Memory B cell (primary cell): ENCODE measurements around the gene CLIC4.
"Not testable (repeated sequence)": the region's sequence is repeated elsewhere in the genome, so short reads cannot be mapped to it uniquely, and the experiment has no call there.

Experiments used
- ATAC-seq: fragments of 150-1000 bp; cut with Tn5 transposase; 2 replicates; pipeline ENCODE4 v1.10.0; 2021; ENCODE audit warnings: low read depth, mild to moderate bottlenecking, moderate library complexity
- DNase-seq, 2 donors: peaks; one replicate each; pipeline ENCODE4 v3.0.0; 2022; ENCODE audit warnings: low spot score in 2 of 2
- H3K27ac Mint-ChIP-seq: one replicate; pipeline ENCODE4 v1.8.0; 2022; ENCODE audit warnings: mild to moderate bottlenecking, moderate library complexity, mixed read lengths
- H3K27me3 Mint-ChIP-seq: one replicate; pipeline ENCODE4 v1.8.0; 2022; ENCODE audit warnings: mixed read lengths
- H3K36me3 Mint-ChIP-seq: one replicate; pipeline ENCODE4 v1.8.0; 2022; ENCODE audit warnings: mild to moderate bottlenecking, mixed read lengths
- H3K4me1 Mint-ChIP-seq: one replicate; pipeline ENCODE4 v1.8.0; 2022; ENCODE audit warnings: mixed read lengths
- H3K4me3 Mint-ChIP-seq: one replicate; pipeline ENCODE4 v1.8.0; 2022; ENCODE audit warnings: mild to moderate bottlenecking, moderate library complexity, mixed read lengths
- H3K9me3 Mint-ChIP-seq: one replicate; pipeline ENCODE4 v1.8.0; 2022; ENCODE audit warnings: mixed read lengths

Gene CLIC4

DNA sequence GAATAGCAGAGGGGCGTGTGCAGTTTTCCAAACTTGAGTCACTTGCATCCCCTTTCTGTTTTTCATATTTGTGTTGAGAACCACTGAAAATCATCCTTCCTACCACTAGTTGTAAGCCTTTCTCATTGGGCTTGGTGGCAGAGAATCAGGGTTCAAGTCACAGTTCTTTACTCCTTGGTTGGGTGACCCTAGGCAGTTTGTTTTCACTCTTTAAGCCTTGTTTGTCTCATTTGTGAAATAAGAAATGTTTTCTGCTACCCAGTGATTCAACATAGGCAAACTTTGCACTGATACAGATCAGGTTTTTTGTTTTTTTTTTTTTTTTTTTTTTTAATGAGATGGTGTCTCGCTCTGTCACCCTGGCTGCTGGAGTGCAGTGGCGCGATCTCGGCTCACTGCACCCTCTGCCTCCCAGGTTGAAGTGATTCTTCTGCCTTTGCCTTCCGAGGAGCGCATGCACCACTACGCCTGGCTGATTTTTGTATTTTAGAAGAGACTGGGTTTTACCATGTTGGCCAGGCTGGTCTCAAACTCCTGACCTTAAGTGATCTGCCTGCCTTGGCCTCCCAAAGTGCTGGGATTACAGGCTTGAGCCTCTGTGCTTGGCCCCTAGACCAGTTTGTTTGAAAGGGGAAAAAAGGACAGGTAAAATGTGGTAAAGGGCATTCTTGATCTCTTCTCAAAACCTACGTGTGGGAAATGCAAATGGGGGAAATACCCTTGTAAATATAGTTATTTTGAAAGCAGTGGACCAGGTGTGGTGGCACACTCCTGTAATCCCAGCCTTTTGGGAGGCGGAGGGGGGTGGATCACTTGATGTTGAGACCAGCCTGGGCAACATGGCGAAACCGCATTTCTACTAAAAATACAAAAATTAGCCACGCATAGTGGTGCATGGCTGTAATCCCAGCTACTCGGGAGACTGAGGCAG lies 3.2 kb downstream of the CLIC4 start:
- no peaks in the 10 kb centered on the region for H3K27me3 Mint-ChIP-seq
- peaks cover 37% of the 10 kb centered on the region for H3K4me1 Mint-ChIP-seq
- peak overlapping the region; percentile 92 for H3K4me3 Mint-ChIP-seq
- H3K27ac Mint-ChIP-seq, result peak overlapping the region; percentile 100
- ATAC-seq, result peak; percentile 44
- H3K9me3 Mint-ChIP-seq, result no peaks in the 10 kb centered on the region
- peaks cover 3% of the 10 kb centered on the region for H3K36me3 Mint-ChIP-seq
- DNase-seq, result peak; percentile 61 to 66

DNA sequence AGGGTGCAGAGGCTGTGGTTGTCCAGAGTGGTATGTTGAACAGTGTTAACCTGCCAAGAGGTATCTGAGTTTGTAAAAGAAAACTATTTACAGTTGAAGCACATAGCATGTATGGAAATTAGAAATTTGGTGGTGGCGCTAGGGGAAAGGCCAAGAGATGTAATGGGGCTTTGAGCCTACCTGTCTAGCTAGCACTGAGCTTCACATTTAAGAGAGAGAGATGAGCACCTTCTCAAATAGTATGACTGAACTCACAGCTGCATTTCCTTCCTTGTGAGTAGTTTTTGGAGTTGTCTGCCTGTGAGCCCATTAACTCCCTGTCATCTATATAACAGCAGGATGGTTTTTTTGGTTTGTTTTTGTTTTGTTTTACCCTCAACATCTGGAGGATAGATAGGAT lies 4.0 kb downstream of the CLIC4 start:
- H3K4me3 Mint-ChIP-seq, result peak overlapping the region; percentile 49
- peaks cover 34% of the 10 kb centered on the region for H3K4me1 Mint-ChIP-seq
- no peaks in the 10 kb centered on the region for H3K27me3 Mint-ChIP-seq
- H3K36me3 Mint-ChIP-seq, result peaks cover 4% of the 10 kb centered on the region
- no peaks in the 10 kb centered on the region for H3K9me3 Mint-ChIP-seq
- ATAC-seq, result no peak
- DNase-seq, result no peak
- peak overlapping the region; percentile 100 for H3K27ac Mint-ChIP-seq

DNA sequence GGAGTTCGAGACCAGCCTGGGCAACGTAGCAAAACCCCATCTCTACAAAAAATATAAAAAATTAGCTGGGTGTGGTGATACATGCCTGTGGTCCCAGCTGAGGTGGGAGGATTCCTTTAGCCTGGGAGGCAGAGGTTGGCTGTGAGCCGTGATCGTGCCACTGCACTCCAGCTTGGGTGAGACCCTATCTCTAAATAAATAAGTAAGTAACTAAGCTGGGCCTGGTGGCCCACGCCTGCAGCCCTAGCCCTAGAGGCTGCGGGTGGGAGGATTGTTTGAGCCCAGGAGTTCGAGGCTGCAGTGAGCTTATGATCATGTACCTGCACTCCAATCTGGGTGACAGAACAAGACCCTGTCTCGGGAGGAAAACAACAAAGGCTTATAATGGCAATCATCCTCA lies 4.6 kb downstream of the CLIC4 start:
- no peak for ATAC-seq
- Mint-ChIP-seq H3K27me3 (no peaks in the 10 kb centered on the region), H3K9me3 (no peaks in the 10 kb centered on the region), H3K4me1 (peaks cover 36% of the 10 kb centered on the region), H3K4me3 (no peak overlapping the region), H3K27ac (peak overlapping the region; percentile 100), H3K36me3 (peaks cover 6% of the 10 kb centered on the region)
- no peak for DNase-seq

DNA sequence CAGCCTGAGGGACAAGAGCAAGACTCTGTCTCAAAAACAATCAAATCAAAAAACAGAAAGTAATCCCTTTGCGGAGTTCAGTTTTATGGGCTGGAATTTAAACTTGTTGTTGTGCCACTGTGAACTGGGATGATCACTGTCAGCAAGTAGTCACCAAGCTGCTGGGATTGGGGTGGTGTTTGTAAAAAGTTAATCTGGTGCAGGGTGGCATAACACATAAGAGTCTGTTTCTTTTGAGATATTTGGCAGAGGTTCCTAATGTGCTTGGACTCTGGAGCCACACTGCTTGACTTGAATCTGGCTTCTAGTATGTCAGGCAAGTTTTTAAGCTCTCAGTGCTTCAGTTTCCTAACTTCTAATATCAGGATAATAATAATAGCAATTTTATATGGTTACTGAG lies 6.6 kb downstream of the CLIC4 start:
- no peaks in the 10 kb centered on the region for H3K9me3 Mint-ChIP-seq
- ATAC-seq, result no peak
- no peak for DNase-seq
- no peak overlapping the region for H3K27ac Mint-ChIP-seq
- no peak overlapping the region for H3K4me3 Mint-ChIP-seq
- H3K36me3 Mint-ChIP-seq, result peaks cover 6% of the 10 kb centered on the region
- no peaks in the 10 kb centered on the region for H3K27me3 Mint-ChIP-seq
- H3K4me1 Mint-ChIP-seq, result peaks cover 36% of the 10 kb centered on the region

DNA sequence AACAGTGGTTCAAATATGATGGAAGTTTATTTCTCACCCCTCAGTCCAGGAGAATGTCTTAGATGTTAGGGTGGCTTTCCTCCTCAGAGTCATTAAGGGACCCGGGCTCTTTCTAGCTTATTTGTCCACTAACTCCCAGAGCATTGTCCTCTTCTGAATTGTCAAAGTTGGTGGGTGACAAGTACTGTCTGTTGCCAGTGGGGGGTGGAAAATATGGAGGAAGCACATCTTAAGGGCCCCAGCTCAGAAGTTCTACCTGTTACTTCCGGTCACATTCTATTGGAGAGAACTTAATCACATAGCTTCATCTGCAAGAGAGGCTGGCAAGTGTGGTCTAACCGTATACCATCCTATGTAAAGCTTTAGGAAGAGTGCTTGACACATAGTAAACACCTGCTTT lies 7.1 kb downstream of the CLIC4 start:
- DNase-seq, result no peak
- Mint-ChIP-seq H3K27me3 (no peaks in the 10 kb centered on the region), H3K36me3 (peaks cover 6% of the 10 kb centered on the region), H3K4me1 (peaks cover 33% of the 10 kb centered on the region), H3K27ac (no peak overlapping the region), H3K4me3 (no peak overlapping the region), H3K9me3 (no peaks in the 10 kb centered on the region)
- no peak for ATAC-seq

DNA sequence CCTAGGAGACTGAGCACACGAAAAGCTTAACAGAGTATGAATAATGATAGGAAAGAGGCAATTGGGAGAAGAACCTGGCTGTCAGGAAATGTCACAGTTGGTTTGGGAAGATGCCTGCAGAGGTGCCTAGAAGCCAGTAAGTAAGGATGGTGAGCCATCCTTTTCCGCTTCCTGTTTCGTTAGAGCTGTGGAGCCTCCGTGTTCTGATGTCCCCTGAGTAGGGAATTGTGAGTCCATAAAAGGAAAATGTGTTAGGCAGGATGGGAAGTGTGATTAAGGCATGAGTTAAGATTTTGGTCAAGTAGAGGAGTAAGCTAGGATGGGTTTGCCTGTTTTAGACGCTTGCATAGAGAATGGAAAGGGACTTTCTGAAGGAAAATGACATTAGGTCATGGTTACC lies 9.0 kb downstream of the CLIC4 start:
- Mint-ChIP-seq H3K4me1 (peaks cover 21% of the 10 kb centered on the region), H3K4me3 (no peak overlapping the region), H3K27me3 (no peaks in the 10 kb centered on the region), H3K27ac (peak overlapping the region; percentile 52), H3K9me3 (no peaks in the 10 kb centered on the region), H3K36me3 (peaks cover 7% of the 10 kb centered on the region)
- ATAC-seq (no peak), DNase-seq (no peak)

DNA sequence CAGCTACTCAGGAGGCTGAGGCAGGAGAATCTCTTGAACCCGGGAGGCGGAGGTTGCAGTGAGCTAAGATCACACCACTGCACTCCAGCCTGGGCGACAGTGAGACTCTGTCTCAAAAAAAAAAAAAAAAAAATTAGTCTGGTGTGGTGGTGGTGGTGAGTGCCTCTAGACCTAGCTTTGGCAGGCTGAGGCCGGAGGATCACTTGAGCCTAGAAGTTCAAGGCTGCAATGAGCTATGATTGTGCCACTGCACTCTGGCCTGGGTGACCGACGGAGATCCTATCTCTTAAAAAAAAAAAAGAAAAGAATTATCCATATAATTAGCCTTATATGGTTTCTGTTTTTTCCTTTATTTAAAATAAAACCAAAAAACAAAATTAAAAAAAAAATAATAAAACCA lies 10.1 kb downstream of the CLIC4 start:
- not testable (repeated sequence) for ATAC-seq

DNA sequence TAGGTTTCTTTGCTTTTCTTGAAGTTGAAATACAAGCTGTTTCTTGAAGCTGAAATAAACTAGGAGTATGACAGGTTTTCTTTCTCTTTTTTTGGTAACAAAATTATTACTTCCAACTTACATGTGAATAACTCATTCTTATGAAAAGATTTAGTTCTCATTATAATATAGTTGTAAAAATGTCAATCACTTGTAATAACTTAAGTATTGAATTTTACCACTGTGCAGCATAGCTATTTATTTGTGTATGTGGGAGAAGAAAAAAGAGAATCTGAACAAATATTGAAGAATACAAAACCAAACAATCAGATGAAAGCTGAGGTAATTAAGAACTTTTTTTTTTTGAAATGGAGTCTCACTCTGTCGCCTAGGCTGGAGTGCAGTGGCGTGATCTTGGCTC lies 11.1 kb downstream of the CLIC4 start:
- DNase-seq (no peak), ATAC-seq (no peak)
- H3K27ac Mint-ChIP-seq, result no peak overlapping the region
- no peak overlapping the region for H3K4me3 Mint-ChIP-seq
- peaks cover 16% of the 10 kb centered on the region for H3K4me1 Mint-ChIP-seq
- H3K36me3 Mint-ChIP-seq, result peaks cover 5% of the 10 kb centered on the region
- no peaks in the 10 kb centered on the region for H3K9me3 Mint-ChIP-seq
- no peaks in the 10 kb centered on the region for H3K27me3 Mint-ChIP-seq

More for the DNA sequence above, 10.1 kb downstream of the CLIC4 start:
- DNase-seq, H3K9me3 Mint-ChIP-seq, H3K4me3 Mint-ChIP-seq, H3K27me3 Mint-ChIP-seq, H3K36me3 Mint-ChIP-seq, H3K27ac Mint-ChIP-seq: not testable (repeated sequence)
- H3K4me1 Mint-ChIP-seq, result peaks cover 18% of the 10 kb centered on the region

DNA sequence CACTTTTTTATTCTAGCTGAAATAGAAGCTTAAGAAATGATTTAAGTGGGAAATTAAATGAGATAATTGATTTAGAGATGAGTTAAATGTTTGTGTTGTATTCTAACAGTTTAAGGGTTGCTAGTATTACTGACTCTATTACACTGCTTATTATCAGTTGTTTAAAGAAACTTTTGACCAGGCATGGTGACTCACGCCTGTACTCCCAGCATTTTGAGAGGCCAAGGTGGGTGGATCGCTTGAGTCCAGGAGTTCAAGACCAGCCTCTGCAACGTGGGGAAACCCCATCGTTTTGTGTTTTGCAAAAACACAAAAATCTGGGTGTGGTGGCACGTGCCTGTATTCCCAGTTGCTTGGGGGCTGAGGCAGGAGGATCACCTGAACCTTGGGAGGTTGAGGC lies 14.2 kb downstream of the CLIC4 start:
- Mint-ChIP-seq H3K4me1 (peaks cover 2% of the 10 kb centered on the region), H3K27ac (no peak overlapping the region), H3K27me3 (no peaks in the 10 kb centered on the region), H3K4me3 (no peak overlapping the region), H3K9me3 (no peaks in the 10 kb centered on the region), H3K36me3 (peaks cover 2% of the 10 kb centered on the region)
- no peak for ATAC-seq
- DNase-seq, result no peak

DNA sequence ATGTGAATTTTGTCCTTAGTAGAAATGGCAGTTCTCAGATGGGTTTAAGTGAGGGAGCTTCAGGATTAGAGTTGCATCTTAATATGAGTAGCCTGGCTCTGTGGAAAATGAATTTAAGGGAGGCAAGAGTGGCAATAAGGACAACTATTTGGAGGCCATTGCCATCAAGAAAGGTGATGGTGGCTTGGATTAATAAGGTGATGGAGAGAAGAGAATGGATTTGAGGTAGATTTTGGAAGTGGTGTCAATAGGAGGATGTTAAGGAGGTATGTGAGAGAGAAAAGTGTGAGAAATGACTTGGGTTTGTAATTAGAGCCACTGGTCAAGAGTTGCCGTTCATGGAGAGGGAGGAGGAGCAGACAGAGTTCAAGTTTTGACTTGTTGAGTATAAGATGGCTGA lies 16.3 kb downstream of the CLIC4 start:
- Mint-ChIP-seq H3K36me3 (peaks cover 2% of the 10 kb centered on the region), H3K4me1 (peaks cover 2% of the 10 kb centered on the region), H3K27me3 (no peaks in the 10 kb centered on the region), H3K4me3 (no peak overlapping the region), H3K9me3 (no peaks in the 10 kb centered on the region), H3K27ac (no peak overlapping the region)
- ATAC-seq (no peak), DNase-seq (no peak)

DNA sequence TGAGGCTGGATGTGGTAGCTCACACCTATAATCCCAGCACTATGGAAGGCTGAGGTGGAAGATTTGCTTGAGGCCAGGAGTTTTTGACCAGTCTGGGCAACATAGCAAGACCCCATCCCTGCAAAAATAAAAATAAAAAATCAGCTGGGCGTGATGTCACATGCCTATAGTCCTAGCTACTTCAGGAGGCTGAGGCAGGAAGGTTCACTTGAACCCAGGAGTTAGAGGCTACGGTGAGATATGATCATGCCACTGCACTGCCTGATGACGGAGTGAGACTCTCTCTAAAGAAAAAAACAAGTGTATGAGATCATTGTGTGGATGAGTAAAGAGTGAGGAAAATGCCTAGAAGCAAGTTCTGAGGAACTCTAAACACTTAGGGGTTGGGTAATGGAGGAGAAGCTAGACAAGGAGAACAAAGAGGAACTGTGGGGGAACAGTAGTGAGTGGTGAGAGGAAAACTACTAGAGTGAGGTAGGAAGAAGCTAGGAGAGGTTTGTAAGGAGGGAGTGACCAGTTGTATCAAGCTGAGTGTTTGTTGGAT lies 17.0 kb downstream of the CLIC4 start:
- Mint-ChIP-seq H3K4me3 (no peak overlapping the region), H3K9me3 (no peaks in the 10 kb centered on the region), H3K36me3 (peaks cover 2% of the 10 kb centered on the region), H3K4me1 (peaks cover 2% of the 10 kb centered on the region), H3K27ac (no peak overlapping the region), H3K27me3 (no peaks in the 10 kb centered on the region)
- DNase-seq (no peak), ATAC-seq (no peak)

DNA sequence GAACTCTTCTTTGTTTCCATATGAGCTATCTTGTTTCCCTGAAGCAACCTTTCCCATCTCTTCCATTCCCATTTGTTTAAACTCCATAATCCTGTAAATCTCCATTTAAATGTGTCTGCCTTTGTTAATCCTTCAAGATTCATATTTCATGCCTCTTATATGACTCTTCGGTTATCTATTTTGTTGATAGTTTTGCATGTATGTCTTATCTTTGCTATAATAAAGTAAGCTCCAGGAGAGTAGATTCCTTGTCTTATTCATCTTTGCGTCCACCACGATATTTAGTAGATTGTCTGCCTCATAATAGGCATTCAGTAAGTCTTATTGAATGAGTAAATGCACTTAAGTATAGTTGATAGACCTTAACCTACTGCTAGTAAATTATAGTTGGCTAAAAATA lies 18.4 kb downstream of the CLIC4 start:
- peaks cover 2% of the 10 kb centered on the region for H3K4me1 Mint-ChIP-seq
- no peak for DNase-seq
- H3K9me3 Mint-ChIP-seq, result no peaks in the 10 kb centered on the region
- ATAC-seq, result no peak
- no peaks in the 10 kb centered on the region for H3K27me3 Mint-ChIP-seq
- H3K27ac Mint-ChIP-seq, result no peak overlapping the region
- H3K36me3 Mint-ChIP-seq, result peaks cover 2% of the 10 kb centered on the region
- H3K4me3 Mint-ChIP-seq, result no peak overlapping the region

DNA sequence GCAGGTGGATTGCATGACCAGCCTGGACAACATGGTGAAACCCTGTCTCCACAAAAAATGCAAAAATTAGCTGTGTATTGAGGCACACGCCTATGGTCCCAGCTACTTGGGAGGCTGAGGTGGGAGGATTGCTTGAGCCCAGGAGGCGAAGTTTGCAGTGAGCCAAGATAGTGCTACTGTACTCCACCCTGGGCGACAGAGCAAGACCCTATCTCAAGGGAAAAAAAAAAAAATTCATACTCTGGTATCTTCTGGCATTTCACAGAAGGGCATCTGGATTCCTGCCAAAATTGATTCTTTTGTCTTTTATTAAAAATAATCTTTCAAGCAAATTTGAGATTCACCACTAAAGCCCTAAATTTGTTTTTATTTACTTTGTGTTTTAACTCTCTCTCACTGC lies 19.2 kb downstream of the CLIC4 start:
- ATAC-seq, result no peak
- H3K4me3 Mint-ChIP-seq, result no peak overlapping the region
- H3K27ac Mint-ChIP-seq, result no peak overlapping the region
- H3K27me3 Mint-ChIP-seq, result no peaks in the 10 kb centered on the region
- H3K36me3 Mint-ChIP-seq, result no peaks in the 10 kb centered on the region
- H3K4me1 Mint-ChIP-seq, result peaks cover 4% of the 10 kb centered on the region
- DNase-seq, result no peak
- H3K9me3 Mint-ChIP-seq, result no peaks in the 10 kb centered on the region

DNA sequence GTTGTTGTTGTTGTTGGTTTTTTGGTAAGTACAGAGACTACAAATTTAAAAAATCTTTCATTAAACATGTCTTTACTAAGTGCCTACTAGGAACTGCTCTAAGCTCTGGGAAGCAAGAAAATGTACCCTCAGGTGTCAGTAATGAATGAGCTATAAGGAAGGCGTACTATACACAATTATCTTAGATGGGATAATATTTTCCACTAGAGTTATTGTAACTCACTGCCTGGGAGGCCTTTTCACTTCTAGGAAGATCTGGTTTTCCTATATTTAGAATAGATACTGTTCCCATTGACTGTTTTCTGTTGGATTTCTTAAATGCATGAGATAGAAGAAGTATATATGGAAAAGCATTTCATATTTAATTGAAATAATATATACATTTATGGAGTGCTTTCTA lies 19.6 kb downstream of the CLIC4 start:
- Mint-ChIP-seq H3K27ac (no peak overlapping the region), H3K27me3 (no peaks in the 10 kb centered on the region), H3K4me3 (no peak overlapping the region), H3K36me3 (no peaks in the 10 kb centered on the region), H3K4me1 (peaks cover 4% of the 10 kb centered on the region), H3K9me3 (no peaks in the 10 kb centered on the region)
- DNase-seq (no peak), ATAC-seq (no peak)
